H1 (cell line): ENCODE data around the gene PBXIP1. TPM values are rescaled to one million over a fixed set of nuclear protein-coding genes. Genes with fewer than 3 reads are reported as not detected.
A peak's percentile ranks its signal among the peaks of the same experiment; 100 is the strongest.

Experiments used
- CTCF ChIA-PET: fragments of 300-600 bp; sonication (Branson Sonifier 250); formaldehyde crosslinking; loops from one replicate; lab custom pipeline; 2021; ENCODE audit not compliant: partially characterized antibody; lab: Charles Lee
- POLR2A ChIA-PET: fragments of 300-600 bp; sonication (Branson Sonifier 250); formaldehyde crosslinking; loops from one replicate; lab custom pipeline; 2021; ENCODE audit warnings: inconsistent platforms; ENCODE audit not compliant: partially characterized antibody; lab: Charles Lee
- DNase-seq, 2 experiments: peaks; one replicate each; pipeline versions ENCODE4 v3.0.0 to v3.0.0-alpha.2; 2010 to 2022; ENCODE audit warnings: low spot score in 2 of 2, low read depth in 1 of 2, mixed read lengths in 1 of 2
- FAIRE-seq: peaks from 2 replicates; lab custom pipeline; 2011; peaks lifted over from hg19 to GRCh38; lab: Jason Lieb, UNC
- H2AFZ ChIP-seq: 2 replicates; pipeline ENCODE4 v1.8.1; 2012; ENCODE audit warnings: low read length, inconsistent platforms
- H2AK5ac ChIP-seq: 2 replicates; pipeline ENCODE4 v1.6.1; 2013; ENCODE audit warnings: low read depth, low read length
- H2BK120ac ChIP-seq: replicated peaks from 2 replicates; pipeline ENCODE3; 2013; ENCODE audit warnings: low read depth, low read length, inconsistent platforms
- H2BK12ac ChIP-seq: 2 replicates; pipeline ENCODE4 v1.6.1; 2013; ENCODE audit warnings: low read depth, low read length
- H2BK15ac ChIP-seq: 2 replicates; pipeline ENCODE4 v1.6.1; 2013; ENCODE audit warnings: low read length
- H2BK20ac ChIP-seq: 2 replicates; pipeline ENCODE4 v1.6.1; 2013; ENCODE audit warnings: low read length
- H2BK5ac ChIP-seq: 2 replicates; pipeline ENCODE4 v1.6.1; 2013; ENCODE audit warnings: low read depth, low read length
- H3K14ac ChIP-seq: 2 replicates; pipeline ENCODE4 v1.6.1; 2013; ENCODE audit warnings: inconsistent platforms; ENCODE audit not compliant: insufficient read length
- H3K18ac ChIP-seq: 2 replicates; pipeline ENCODE4 v1.6.1; 2013; ENCODE audit warnings: low read length; ENCODE audit errors: extremely low read depth
- H3K23ac ChIP-seq: 2 replicates; pipeline ENCODE4 v1.6.1; 2013; ENCODE audit warnings: inconsistent platforms; ENCODE audit not compliant: insufficient read length
- H3K23me2 ChIP-seq: 2 replicates; pipeline ENCODE4 v1.6.1; 2013; ENCODE audit warnings: low read depth, low read length
- H3K27ac ChIP-seq: 2 replicates; pipeline ENCODE4 v1.6.1; 2011; ENCODE audit warnings: low read depth, low read length, inconsistent platforms
- H3K27me3 ChIP-seq, 4 experiments: replicated peaks in 1 of 4; 1 replicate in 1 of 4; 2 replicates in 3 of 4; pipeline versions ENCODE4 v1.6.1 to v1.8.1; 2011 to 2013; ENCODE audit warnings: low read length in 3 of 4, mild to moderate bottlenecking in 3 of 4, inconsistent platforms in 2 of 4, mixed read lengths in 2 of 4, moderate library complexity in 1 of 4; ENCODE audit not compliant: control insufficient read depth in 3 of 4, insufficient read depth in 3 of 4; ENCODE audit errors: extremely low read depth in 1 of 4
- H3K36me3 ChIP-seq, 4 experiments: 2 replicates each; pipeline versions ENCODE4 v1.6.1 to v1.8.1; 2011 to 2013; ENCODE audit warnings: mild to moderate bottlenecking in 4 of 4, low read length in 3 of 4, moderate library complexity in 2 of 4, control low read depth in 1 of 4, inconsistent platforms in 1 of 4; ENCODE audit not compliant: insufficient read depth in 4 of 4, control insufficient read depth in 2 of 4
- H3K4ac ChIP-seq: replicated peaks from 2 replicates; pipeline ENCODE3; 2013; ENCODE audit warnings: low read length, low read depth, mixed read lengths, inconsistent platforms; ENCODE audit not compliant: insufficient read length
- H3K4me1 ChIP-seq, 4 experiments: replicated peaks in 1 of 4; 1 replicate in 1 of 4; 2 replicates in 3 of 4; pipeline versions ENCODE4 v1.6.1 to v1.8.1; 2011 to 2013; ENCODE audit warnings: low read length in 3 of 4, inconsistent platforms in 2 of 4, mixed read lengths in 1 of 4; ENCODE audit not compliant: insufficient read depth in 4 of 4, control insufficient read depth in 3 of 4
- H3K4me2 ChIP-seq, 2 experiments: 2 replicates each; pipeline versions ENCODE4 v1.6.1 to v1.8.1; 2011 to 2013; ENCODE audit warnings: low read depth in 2 of 2, low read length in 2 of 2, control low read depth in 1 of 2, inconsistent platforms in 1 of 2, mild to moderate bottlenecking in 1 of 2; ENCODE audit not compliant: insufficient read depth in 1 of 2
- H3K4me3 ChIP-seq, 4 experiments: fragments of 200-600, 300-600 bp in 1 of 4; sonication (generic), shearing (Covaris generic), sonication (Bioruptor Twin) in 1 of 4; 2 replicates each; pipeline versions ENCODE4 v1.5.1 to v1.8.1; 2011 to 2016; ENCODE audit warnings: low read length in 4 of 4, low read depth in 3 of 4, control low read depth in 2 of 4, inconsistent platforms in 2 of 4, mild to moderate bottlenecking in 2 of 4, mixed read lengths in 1 of 4, moderate library complexity in 1 of 4; ENCODE audit not compliant: insufficient read depth in 2 of 4; ENCODE audit errors: extremely low read depth in 1 of 4
- H3K56ac ChIP-seq: replicated peaks from 2 replicates; pipeline ENCODE3; 2013; ENCODE audit warnings: low read depth, mild to moderate bottlenecking, mixed read lengths, low read length, inconsistent platforms; ENCODE audit not compliant: insufficient read length
- H3K79me1 ChIP-seq: 2 replicates; pipeline ENCODE4 v1.6.1; 2013; ENCODE audit warnings: low read depth, low read length, control low read depth
- H3K79me2 ChIP-seq, 2 experiments: 2 replicates each; pipeline versions ENCODE4 v1.6.1 to v1.8.1; 2012 to 2013; ENCODE audit warnings: low read length in 2 of 2, mild to moderate bottlenecking in 2 of 2, inconsistent platforms in 1 of 2; ENCODE audit not compliant: insufficient read depth in 2 of 2, control insufficient read depth in 1 of 2
- H3K9ac ChIP-seq, 4 experiments: replicated peaks in 1 of 4; 1 replicate in 1 of 4; 2 replicates in 3 of 4; pipeline versions ENCODE4 v1.6.1 to v1.8.1; 2011 to 2013; ENCODE audit warnings: low read depth in 3 of 4, low read length in 3 of 4, control low read depth in 2 of 4, mild to moderate bottlenecking in 2 of 4, moderate library complexity in 2 of 4, inconsistent platforms in 1 of 4; ENCODE audit errors: extremely low read depth in 1 of 4
- H3K9me3 ChIP-seq, 2 experiments: 2 replicates each; pipeline versions ENCODE4 v1.6.1 to v1.8.1; 2012 to 2013; ENCODE audit warnings: mild to moderate bottlenecking in 2 of 2, moderate library complexity in 2 of 2, control low read depth in 1 of 2, inconsistent platforms in 1 of 2, low read depth in 1 of 2, low read length in 1 of 2, mixed read lengths in 1 of 2; ENCODE audit not compliant: insufficient read depth in 2 of 2
- H4K20me1 ChIP-seq, 2 experiments: replicated peaks in 1 of 2; 2 replicates each; pipeline versions ENCODE3 to v1.8.1; 2011 to 2013; ENCODE audit warnings: inconsistent platforms in 2 of 2, low read length in 2 of 2, mild to moderate bottlenecking in 1 of 2; ENCODE audit not compliant: insufficient read depth in 2 of 2, control insufficient read depth in 1 of 2
- H4K5ac ChIP-seq: 2 replicates; pipeline ENCODE4 v1.6.1; 2013; ENCODE audit warnings: low read length, low read depth, mixed read lengths, inconsistent platforms; ENCODE audit not compliant: insufficient read length
- H4K8ac ChIP-seq: 2 replicates; pipeline ENCODE4 v1.8.0; 2013; ENCODE audit warnings: mild to moderate bottlenecking, moderate library complexity, low read length, inconsistent platforms; ENCODE audit not compliant: insufficient read depth; ENCODE audit errors: extremely low read depth
- H4K91ac ChIP-seq: replicated peaks from 2 replicates; pipeline ENCODE3; 2013; ENCODE audit warnings: low read length, mixed read lengths, inconsistent platforms; ENCODE audit not compliant: insufficient read length
- CREB1 ChIP-seq: IDR thresholded peaks from 2 replicates; pipeline ENCODE4 v1.6.1; 2012; ENCODE audit warnings: inconsistent platforms
- E2F6 ChIP-seq: IDR thresholded peaks from 2 replicates; pipeline ENCODE4 v1.6.1; 2012; ENCODE audit warnings: inconsistent platforms
- GABPA ChIP-seq: IDR thresholded peaks from 2 replicates; pipeline ENCODE4 v1.6.1; 2011; ENCODE audit warnings: mild to moderate bottlenecking, low read length, moderate library complexity, borderline replicate concordance; ENCODE audit not compliant: insufficient read depth
- JUN ChIP-seq: IDR thresholded peaks from 2 replicates; pipeline ENCODE4 v1.6.1; 2011; ENCODE audit warnings: low read depth, mild to moderate bottlenecking, improper control_type of control experiment, low read length
- JUND ChIP-seq: IDR thresholded peaks from 2 replicates; pipeline ENCODE4 v1.6.1; 2011; ENCODE audit warnings: mild to moderate bottlenecking, improper control_type of control experiment, low read length
- MAFK ChIP-seq: IDR thresholded peaks from 2 replicates; pipeline ENCODE4 v1.6.1; 2012; ENCODE audit warnings: low read depth, mild to moderate bottlenecking, improper control_type of control experiment, low read length
- POLR2A ChIP-seq, 2 experiments: IDR thresholded peaks; 1 replicate in 1 of 2; 2 replicates in 1 of 2; pipeline ENCODE4 v1.6.1; 2011; ENCODE audit warnings: low read depth in 2 of 2, low read length in 2 of 2, mild to moderate bottlenecking in 2 of 2; ENCODE audit errors: control extremely low read depth in 1 of 2
- POLR2AphosphoS5 ChIP-seq: IDR thresholded peaks from 2 replicates; pipeline ENCODE4 v1.6.1; 2011; ENCODE audit warnings: low read depth, low read length
- SIN3A ChIP-seq, 2 experiments: IDR thresholded peaks in 1 of 2; conservative IDR thresholded peaks in 1 of 2; 2 replicates each; pipeline ENCODE4 v1.6.1; 2011 to 2012; ENCODE audit warnings: low read length in 2 of 2, improper control_type of control experiment in 1 of 2, low read depth in 1 of 2, mild to moderate bottlenecking in 1 of 2
- TAF1 ChIP-seq: IDR thresholded peaks from 2 replicates; pipeline ENCODE4 v1.6.1; 2011; ENCODE audit warnings: mild to moderate bottlenecking, low read depth, low read length
- WGBS, 2 experiments: shearing (Covaris generic) in 1 of 2; methylation state at CpG; one replicate each; pipeline versions ENCODE4 v1.1.6 to v1.1.7; 2013 to 2015; ENCODE audit warnings: low lambda C conversion rate in 2 of 2, mixed read lengths in 2 of 2, inconsistent platforms in 1 of 2, low coverage in 1 of 2, missing lambda C conversion rate in 1 of 2; ENCODE audit not compliant: insufficient replicate concordance in 2 of 2, insufficient coverage in 1 of 2, insufficient read length in 1 of 2; ENCODE audit errors: extremely low coverage in 1 of 2, missing lambda C conversion rate in 1 of 2; 5-methylcytosine and 5-hydroxymethylcytosine counted together
- polyA plus RNA-seq, 7 experiments: library from polyadenylated mRNA; depleted of rRNA in 3 of 7; stranded (reverse) in 5 of 7; unstranded in 2 of 7; fragments of >200 nt in 5 of 7; fragments of 200-250 nt in 2 of 7; gene quantifications; 1 replicate in 5 of 7; 2 replicates in 1 of 7; 4 replicates in 1 of 7; pipeline versions ENCODE4 v1.2.1 to v1.2.3, GENCODE V29; 2011 to 2013; ENCODE audit warnings: missing spikeins in 2 of 7, mixed read lengths in 2 of 7
- total RNA-seq: library from RNA; stranded (reverse); fragmentation: NEBNext Ultra II Directional; extraction: Animal tissue kit (Norgen Biotek cat#: 25700); gene quantifications from 2 replicates; pipeline ENCODE4 v1.2.1, GENCODE V29; 2021
- TF ChIP-seq, protein P1 (sequence below): IDR thresholded peaks from 2 replicates; pipeline ENCODE4 v1.6.1; 2012; ENCODE audit warnings: inconsistent platforms

Gene PBXIP1
- total and polyA plus RNA-seq, 2 of the 8 experiments (the other 6 are each of a cell fraction or from before 2014, with no cell fraction given) = 12.0 to 19.8 TPM

GRCh38 chr1:155003766-155004351, 48.0 kb upstream of the PBXIP1 start:
- H2BK20ac ChIP-seq = peak overlapping the region; percentile 100; the same call in 1 of the 2 replicates
- peaks cover 18% of the 10 kb centered on the region; the same call in 1 of the 2 replicates for H3K23me2 ChIP-seq
- peak overlapping the region; percentile 94 for H4K91ac ChIP-seq
- H3K9ac ChIP-seq = peak overlapping the region in 3 of 4 experiments; percentile 26 to 53 (median 40); a peak in 6 of 7 replicates
- DNase-seq (peak in 1 of 2 experiments; percentile 76), FAIRE-seq (no peak)
- H3K36me3 ChIP-seq = peaks cover 0 to 2% (median 0%) of the 10 kb centered on the region in 4 experiments; a peak in 2 of 8 replicates
- no peak overlapping the region for H2AK5ac ChIP-seq
- no peak overlapping the region for H2BK120ac ChIP-seq
- H3K79me1 ChIP-seq = peaks cover 13% of the 10 kb centered on the region
- peak overlapping the region; percentile 79 to 93 for H3K4me2 ChIP-seq
- H2BK12ac ChIP-seq = peak overlapping the region; percentile 100; the same call in 1 of the 2 replicates
- no peaks in the 10 kb centered on the region for H3K27me3 ChIP-seq
- H3K14ac ChIP-seq = peak overlapping the region; percentile 11
- 4% methylated on average over 4 of the region's 34 CpGs; no CpG with 5 or more reads in 1 of the 2 experiments for WGBS, 2 experiments
- peaks cover 0 to 17% of the 10 kb centered on the region in 2 experiments for H4K20me1 ChIP-seq
- peak overlapping the region; percentile 99 for H2BK5ac ChIP-seq
- H2AFZ ChIP-seq = no peak overlapping the region
- H3K79me2 ChIP-seq = peaks cover 0 to 53% of the 10 kb centered on the region in 2 experiments; a peak in 3 of 4 replicates
- H2BK15ac ChIP-seq = peak overlapping the region; percentile 99; the same call in 1 of the 2 replicates
- peak overlapping the region; percentile 48; the same call in 1 of the 2 replicates for H3K27ac ChIP-seq
- peak overlapping the region; percentile 83 for H4K5ac ChIP-seq
- ChIA-PET POLR2A (interaction anchor here (0.9 to 42.8 kb wide), 9 partner anchors 10 to 126 kb away, joined by 3 to 702 read pairs (median 4); partner anchors contain the start of genes CKS1B, FLAD1, LENEP and PBXIP1), CTCF (interaction anchor here (1.2 to 14.0 kb wide), 9 partner anchors 8 to 203 kb away, joined by 3 to 258 read pairs (median 4); partner anchors contain the start of genes FLAD1 and LENEP)
- H3K18ac ChIP-seq = peak overlapping the region; percentile 98
- no peaks in the 10 kb centered on the region for H3K9me3 ChIP-seq
- H4K8ac ChIP-seq = no peak overlapping the region
- H3K23ac ChIP-seq = no peak overlapping the region
- H3K4me3 ChIP-seq = peak overlapping the region; percentile 87 to 99 (median 90)
- H3K4me1 ChIP-seq = peaks cover 6 to 29% (median 21%) of the 10 kb centered on the region in 4 experiments
- peak overlapping the region; percentile 32 for H3K4ac ChIP-seq
- peak overlapping the region; percentile 63 for H3K56ac ChIP-seq
- no peak for TF ChIP-seq POLR2A (IDR thresholded peaks at IDR 0.05; ENCODE audit: control extremely low read depth in 1 of 2, low read depth in 2 of 2, low read length in 2 of 2)
- TF ChIP-seq, protein P1, sequence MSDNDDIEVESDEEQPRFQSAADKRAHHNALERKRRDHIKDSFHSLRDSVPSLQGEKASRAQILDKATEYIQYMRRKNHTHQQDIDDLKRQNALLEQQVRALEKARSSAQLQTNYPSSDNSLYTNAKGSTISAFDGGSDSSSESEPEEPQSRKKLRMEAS = peak; percentile 37; the same call in 1 of the 2 replicates
- TF ChIP-seq TAF1 = no peak
- TF ChIP-seq JUND = peak; percentile 76
- no peak for TF ChIP-seq JUN
- no peak for TF ChIP-seq CREB1
- TF ChIP-seq GABPA = peak; percentile 79; the same call in 1 of the 2 replicates
- no peak; a peak in 1 of 4 replicates for TF ChIP-seq SIN3A (conservative IDR thresholded peaks at IDR 0.05 in 1 of 2, IDR thresholded peaks at IDR 0.05 in 1 of 2; ENCODE audit: low read depth in 1 of 2, low read length in 2 of 2)
- TF ChIP-seq POLR2AphosphoS5 = no peak; the same call in 1 of the 2 replicates
- peak; percentile 20; the same call in 1 of the 2 replicates for TF ChIP-seq MAFK
- TF ChIP-seq E2F6 = 0 out of 2 replicates have a peak, but pooled peaks have one; percentile 17
